Vagina (tissue), 2 donors: ENCODE data around the gene POMC.
"Not testable (repeated sequence)": the region's sequence is repeated elsewhere in the genome, so short reads cannot be mapped to it uniquely, and the experiment has no call there.

Source experiments
- POLR2A ChIP-seq, 2 donors: fragments of 450-650 bp; IDR thresholded peaks; one replicate each; pipeline ENCODE4 v1.6.1; 2017; ENCODE audit warnings: antibody characterized with exemption in 2 of 2, mild to moderate bottlenecking in 2 of 2, moderate library complexity in 2 of 2
- POLR2AphosphoS5 ChIP-seq, 2 donors: sonication (generic); formaldehyde crosslinking; IDR thresholded peaks; one replicate each; pipeline ENCODE4 v1.9.0; 2017; ENCODE audit warnings: antibody characterized with exemption in 2 of 2, mild to moderate bottlenecking in 2 of 2, low read depth in 1 of 2; ENCODE audit not compliant: insufficient read depth in 1 of 2
- TF ChIP-seq, protein P1 (sequence below), 3 experiments: fragments of 450-650 bp in 2 of 3; fragments of 200-600 bp in 1 of 3; sonication (generic) in 1 of 3; IDR thresholded peaks; one replicate each; pipeline ENCODE4 v1.5.1; 2017 to 2019; ENCODE audit warnings: antibody characterized with exemption in 3 of 3, mild to moderate bottlenecking in 2 of 3, moderate library complexity in 2 of 3

DNA sequence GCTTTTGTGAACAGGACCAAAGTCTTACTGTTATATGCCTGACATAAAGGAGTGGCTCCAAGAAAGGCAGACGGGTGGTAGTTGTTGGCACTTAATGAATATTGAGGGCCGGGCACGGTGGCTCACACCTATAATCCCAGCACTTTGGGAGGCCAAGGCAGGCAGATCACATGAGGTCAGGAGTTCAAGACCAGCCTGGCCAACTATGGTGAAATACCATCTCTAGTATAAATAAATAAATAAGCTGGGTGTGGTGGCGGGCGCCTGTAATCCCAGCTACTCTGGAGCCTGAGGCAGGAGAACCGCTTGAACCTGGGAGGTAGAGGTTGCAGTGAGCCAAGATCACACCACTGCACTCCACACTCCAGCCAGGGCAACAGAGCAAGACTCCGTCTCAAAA, 6.3 kb downstream of the POMC start:
- TF ChIP-seq, protein P1, sequence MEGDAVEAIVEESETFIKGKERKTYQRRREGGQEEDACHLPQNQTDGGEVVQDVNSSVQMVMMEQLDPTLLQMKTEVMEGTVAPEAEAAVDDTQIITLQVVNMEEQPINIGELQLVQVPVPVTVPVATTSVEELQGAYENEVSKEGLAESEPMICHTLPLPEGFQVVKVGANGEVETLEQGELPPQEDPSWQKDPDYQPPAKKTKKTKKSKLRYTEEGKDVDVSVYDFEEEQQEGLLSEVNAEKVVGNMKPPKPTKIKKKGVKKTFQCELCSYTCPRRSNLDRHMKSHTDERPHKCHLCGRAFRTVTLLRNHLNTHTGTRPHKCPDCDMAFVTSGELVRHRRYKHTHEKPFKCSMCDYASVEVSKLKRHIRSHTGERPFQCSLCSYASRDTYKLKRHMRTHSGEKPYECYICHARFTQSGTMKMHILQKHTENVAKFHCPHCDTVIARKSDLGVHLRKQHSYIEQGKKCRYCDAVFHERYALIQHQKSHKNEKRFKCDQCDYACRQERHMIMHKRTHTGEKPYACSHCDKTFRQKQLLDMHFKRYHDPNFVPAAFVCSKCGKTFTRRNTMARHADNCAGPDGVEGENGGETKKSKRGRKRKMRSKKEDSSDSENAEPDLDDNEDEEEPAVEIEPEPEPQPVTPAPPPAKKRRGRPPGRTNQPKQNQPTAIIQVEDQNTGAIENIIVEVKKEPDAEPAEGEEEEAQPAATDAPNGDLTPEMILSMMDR (IDR thresholded peaks at IDR 0.05): not testable (repeated sequence)
- not testable (repeated sequence) for TF ChIP-seq POLR2A (IDR thresholded peaks at IDR 0.05); POLR2AphosphoS5 (IDR thresholded peaks at IDR 0.05; ENCODE audit: insufficient read depth in 1 of 2, low read depth in 1 of 2)
